SK-N-SH (cell line): ENCODE measurements around the gene TIMM17B. TPM values are rescaled to one million over a fixed set of nuclear protein-coding genes. Genes with fewer than 3 reads are reported as not detected.
"Not testable (repeated sequence)": the region's sequence is repeated elsewhere in the genome, so short reads cannot be mapped to it uniquely, and the experiment has no call there.

Experiments used
- CTCF ChIA-PET: fragments of 300-600, 350-600 bp; formaldehyde crosslinking; extraction: SDS; loops from one replicate; lab custom pipeline; 2021; lab: Yijun Ruan, JAX
- POLR2A ChIA-PET: fragments of 350-600 bp; sonication (Branson Sonifier 250); formaldehyde crosslinking; extraction: SDS; loops from one replicate; lab custom pipeline; 2020; ENCODE audit warnings: antibody characterized with exemption, inconsistent platforms; lab: Yijun Ruan, JAX
- DNase-seq: peaks from one replicate; pipeline ENCODE4 v3.0.0; 2012
- H2AFZ ChIP-seq: fragments of 200-600 bp; sonication (generic); 2 replicates; pipeline ENCODE4 v1.8.1; 2016; ENCODE audit warnings: antibody characterized with exemption, mild to moderate bottlenecking, low read depth
- H3F3A ChIP-seq: fragments of 200-600 bp; sonication (generic); replicated peaks from 2 replicates; pipeline ENCODE3; 2016; ENCODE audit warnings: antibody characterized with exemption, mild to moderate bottlenecking; ENCODE audit not compliant: insufficient read depth
- H3K27ac ChIP-seq, 2 experiments: fragments of 200-500 bp in 1 of 2; fragments of 200-600 bp in 1 of 2; sonication (Bioruptor generic) in 1 of 2; sonication (generic), shearing (Covaris generic) in 1 of 2; 2 replicates each; pipeline versions ENCODE4 v1.5.1 to v1.6.1; 2014 to 2016; ENCODE audit warnings: low read depth in 2 of 2, inconsistent platforms in 1 of 2, low read length in 1 of 2, mild to moderate bottlenecking in 1 of 2, mixed read lengths in 1 of 2
- H3K27me3 ChIP-seq: fragments of 200-600 bp; sonication (generic), shearing (Covaris generic); 2 replicates; pipeline ENCODE4 v1.6.1; 2016; ENCODE audit warnings: mixed run types; ENCODE audit not compliant: insufficient read depth
- H3K36me3 ChIP-seq, 2 experiments: fragments of 200-500 bp in 1 of 2; fragments of 200-600 bp in 1 of 2; sonication (Bioruptor generic) in 1 of 2; sonication (generic) in 1 of 2; replicated peaks in 1 of 2; 2 replicates each; pipeline versions ENCODE3 to v1.5.1; 2014 to 2016; ENCODE audit warnings: low read length in 1 of 2, mild to moderate bottlenecking in 1 of 2; ENCODE audit not compliant: insufficient read depth in 2 of 2, control insufficient read depth in 1 of 2
- H3K4me1 ChIP-seq, 2 experiments: fragments of 200-500 bp in 1 of 2; fragments of 200-600 bp in 1 of 2; sonication (Bioruptor generic) in 1 of 2; sonication (generic), shearing (Covaris generic) in 1 of 2; 2 replicates each; pipeline versions ENCODE4 v1.5.1 to v1.6.1; 2014 to 2016; ENCODE audit warnings: low read depth in 1 of 2, low read length in 1 of 2, mixed run types in 1 of 2; ENCODE audit not compliant: insufficient read depth in 2 of 2, control insufficient read depth in 1 of 2
- H3K4me2 ChIP-seq: fragments of 200-600 bp; sonication (generic), shearing (Covaris generic); 2 replicates; pipeline ENCODE4 v1.6.1; 2017; ENCODE audit warnings: mixed run types
- H3K4me3 ChIP-seq, 2 experiments: fragments of 200-500 bp in 1 of 2; fragments of 200-600 bp in 1 of 2; sonication (Bioruptor generic) in 1 of 2; sonication (generic), shearing (Covaris generic) in 1 of 2; 2 replicates each; pipeline versions ENCODE4 v1.5.1 to v1.8.1; 2014 to 2016; ENCODE audit warnings: low read depth in 2 of 2, inconsistent platforms in 1 of 2, low read length in 1 of 2, mild to moderate bottlenecking in 1 of 2, mixed read lengths in 1 of 2, moderate library complexity in 1 of 2
- H3K79me2 ChIP-seq: fragments of 200-600 bp; sonication (generic); 2 replicates; pipeline ENCODE4 v1.8.1; 2017; ENCODE audit warnings: mild to moderate bottlenecking; ENCODE audit not compliant: insufficient read depth
- H3K9ac ChIP-seq: fragments of 200-600 bp; sonication (generic); 2 replicates; pipeline ENCODE4 v1.6.1; 2017; ENCODE audit warnings: mixed run types
- H3K9me2 ChIP-seq: fragments of 200-600 bp; sonication (generic); 2 replicates; pipeline ENCODE4 v1.6.1; 2017; ENCODE audit warnings: mixed run types
- H3K9me3 ChIP-seq: fragments of 200-600 bp; sonication (generic); 2 replicates; pipeline ENCODE4 v1.6.1; 2017; ENCODE audit warnings: mixed run types, mild to moderate bottlenecking, moderate library complexity
- H4K20me1 ChIP-seq: fragments of 200-600 bp; sonication (generic); 2 replicates; pipeline ENCODE4 v1.6.1; 2017; ENCODE audit warnings: mild to moderate bottlenecking, mixed run types; ENCODE audit not compliant: insufficient read depth
- CHD2 ChIP-seq: fragments of 150-350 bp; IDR thresholded peaks from 2 replicates; pipeline ENCODE4 v1.6.1; 2018; ENCODE audit warnings: low read length; ENCODE audit not compliant: partially characterized antibody
- EP300 ChIP-seq, 2 experiments: IDR thresholded peaks; 2 replicates each; pipeline versions ENCODE4 v1.4.0 to v1.6.1; 2012; ENCODE audit warnings: borderline replicate concordance in 1 of 2, low read depth in 1 of 2, low read length in 1 of 2
- EZH2phosphoT487 ChIP-seq: fragments of 200-600 bp; sonication (generic); IDR thresholded peaks from 2 replicates; pipeline ENCODE4 v1.6.1; 2017; ENCODE audit warnings: low read depth, mixed run types, mild to moderate bottlenecking, antibody characterized with exemption, moderate library complexity, borderline replicate concordance
- FOXJ3 ChIP-seq: sonication (generic); formaldehyde crosslinking; IDR thresholded peaks from 2 replicates; pipeline ENCODE4 v1.5.1; 2020; ENCODE audit warnings: mild to moderate bottlenecking, missing genetic modification reagents
- FOXM1 ChIP-seq: IDR thresholded peaks from 2 replicates; pipeline ENCODE4 v1.4.0; 2012; ENCODE audit warnings: low read depth, mild to moderate bottlenecking
- MXI1 ChIP-seq: IDR thresholded peaks from 2 replicates; pipeline ENCODE4 v1.6.1; 2012; ENCODE audit warnings: mild to moderate bottlenecking, low read depth, low read length, improper control_type of control experiment
- NFIC ChIP-seq: IDR thresholded peaks from 2 replicates; pipeline ENCODE4 v1.4.0; 2012; ENCODE audit warnings: borderline replicate concordance
- PBX3 ChIP-seq: IDR thresholded peaks from 2 replicates; pipeline ENCODE4; 2012
- POLR2AphosphoS5 ChIP-seq: IDR thresholded peaks from 2 replicates; pipeline ENCODE4 v1.6.1; 2012; ENCODE audit warnings: low read depth, low read length
- RXRA ChIP-seq: IDR thresholded peaks from 2 replicates; pipeline ENCODE4 v1.4.0; 2012; ENCODE audit warnings: low read depth, mild to moderate bottlenecking, borderline replicate concordance
- SMC3 ChIP-seq: IDR thresholded peaks from 2 replicates; pipeline ENCODE4 v1.6.1; 2012; ENCODE audit warnings: low read depth, low read length, improper control_type of control experiment
- TCF12 ChIP-seq: IDR thresholded peaks from 2 replicates; pipeline ENCODE4 v1.4.0; 2012
- WGBS: methylation state at CpG from one replicate; pipeline ENCODE4 v1.1.6; 2017; ENCODE audit warnings: low lambda C conversion rate; 5-methylcytosine and 5-hydroxymethylcytosine counted together
- polyA plus RNA-seq, 3 experiments: library from polyadenylated mRNA; depleted of rRNA; stranded (reverse); fragments of >200 nt; gene quantifications; 2 replicates each; pipeline ENCODE4 v1.2.3, GENCODE V29; 2012

TIMM17B gene
- polyA plus RNA-seq, 1 of the 3 experiments (the other 2 are of a cell fraction) = 87.0 TPM

- H3K27ac ChIP-seq = no peak overlapping the region
- H3K9me2 ChIP-seq = no peaks in the 10 kb centered on the region
- no peak overlapping the region for H3K9ac ChIP-seq
- peak; percentile 8 for DNase-seq
- no peak overlapping the region for H3K4me3 ChIP-seq
- H3K79me2 ChIP-seq = no peaks in the 10 kb centered on the region
- no peaks in the 10 kb centered on the region for H3K36me3 ChIP-seq
- H3K4me1 ChIP-seq = no peaks in the 10 kb centered on the region
- CTCF ChIA-PET = interaction anchor here (1.1 to 1.2 kb wide), 2 partner anchors 10 to 955 kb away, joined by 3 read pairs; no protein-coding TSS in a partner anchor
- no peaks in the 10 kb centered on the region for H4K20me1 ChIP-seq
- no peaks in the 10 kb centered on the region for H3K9me3 ChIP-seq
- WGBS = 11% methylated on average over 10 of the region's 10 CpGs
- H3K27me3 ChIP-seq = peaks cover 28% of the 10 kb centered on the region; the same call in 1 of the 2 replicates
- no peaks in the 10 kb centered on the region for H3F3A ChIP-seq
- H2AFZ ChIP-seq = no peak overlapping the region
- no peak overlapping the region for H3K4me2 ChIP-seq
- TF ChIP-seq SMC3 = no peak
- TF ChIP-seq FOXM1 = no peak
- TF ChIP-seq, all 33 proteins: peak for 0
- POLR2A ChIA-PET = no interaction called here
Measured at GRCh38 chrX:48883729-48884128, 13.8 kb downstream of the TIMM17B start.

GRCh38 chrX:48876944-48877343 lies 20.6 kb downstream of the TIMM17B start:
- H3K79me2 ChIP-seq, H3K4me3 ChIP-seq, H3K9me3 ChIP-seq, DNase-seq, H3K4me1 ChIP-seq, H4K20me1 ChIP-seq, H3K27me3 ChIP-seq, H3F3A ChIP-seq, H3K9me2 ChIP-seq, H3K36me3 ChIP-seq, H3K9ac ChIP-seq, H2AFZ ChIP-seq, H3K4me2 ChIP-seq, POLR2A ChIA-PET, H3K27ac ChIP-seq: not testable (repeated sequence)
- CTCF ChIA-PET = interaction anchor here (0.6 kb wide), 1 partner anchor 52 kb away, joined by 3 read pairs; no protein-coding TSS in a partner anchor
- 16% methylated on average over 4 of the region's 4 CpGs for WGBS

- H3K4me3 ChIP-seq, H3K79me2 ChIP-seq, H3K36me3 ChIP-seq, H3K4me2 ChIP-seq, H3K4me1 ChIP-seq, H3K9ac ChIP-seq, H3K27ac ChIP-seq, CTCF ChIA-PET, DNase-seq, H4K20me1 ChIP-seq, H3K9me2 ChIP-seq, H3K9me3 ChIP-seq, POLR2A ChIA-PET, H3F3A ChIP-seq, H2AFZ ChIP-seq: not testable (repeated sequence)
- WGBS = 29% methylated on average over 2 of the region's 2 CpGs
- peaks cover 21% of the 10 kb centered on the region for H3K27me3 ChIP-seq
Measured at GRCh38 chrX:48872017-48872416, 25.6 kb downstream of the TIMM17B start.

GRCh38 chrX:48864210-48864609 lies 33.4 kb downstream of the TIMM17B start:
- H3K4me1 ChIP-seq = no peaks in the 10 kb centered on the region
- DNase-seq = no peak
- H3K4me2 ChIP-seq = no peak overlapping the region; the same call in 1 of the 2 replicates
- no peaks in the 10 kb centered on the region for H3K9me3 ChIP-seq
- 18% methylated on average over 4 of the region's 4 CpGs for WGBS
- H3K9me2 ChIP-seq = no peaks in the 10 kb centered on the region
- H3K9ac ChIP-seq = no peak overlapping the region
- peak; percentile 71 for TF ChIP-seq PBX3
- no peak for TF ChIP-seq MXI1
- no peak for TF ChIP-seq EZH2phosphoT487
- no peak for TF ChIP-seq FOXJ3 (CRISPR knock-in tag)
- no peak for TF ChIP-seq EP300 (IDR thresholded peaks at IDR 0.05; ENCODE audit: borderline replicate concordance in 1 of 2, low read depth in 1 of 2, low read length in 1 of 2)
- TF ChIP-seq CHD2 = no peak
- peak; percentile 74 for TF ChIP-seq TCF12
- TF ChIP-seq RXRA = no peak
- TF ChIP-seq POLR2AphosphoS5 = peak; percentile 23; the same call in 1 of the 2 replicates
- TF ChIP-seq NFIC = peak; percentile 75
- H3K79me2 ChIP-seq = no peaks in the 10 kb centered on the region
- POLR2A ChIA-PET = no interaction called here
- no peaks in the 10 kb centered on the region for H3K36me3 ChIP-seq
- H3K4me3 ChIP-seq = no peak overlapping the region
- H3F3A ChIP-seq = peaks cover 4% of the 10 kb centered on the region
- H2AFZ ChIP-seq = no peak overlapping the region
- peaks cover 40% of the 10 kb centered on the region for H3K27me3 ChIP-seq
- CTCF ChIA-PET = no interaction called here
- no peaks in the 10 kb centered on the region for H4K20me1 ChIP-seq
- no peak overlapping the region for H3K27ac ChIP-seq
